AG10803 (cell line): ENCODE results near the gene ASZ1.
A peak's percentile ranks its signal among the peaks of the same experiment; 100 is the strongest.

Source experiments
- DNase-seq: peaks from one replicate; pipeline ENCODE4 v3.0.0; 2010; ENCODE audit warnings: low read depth
- H3K4me3 ChIP-seq: 2 replicates; pipeline ENCODE4 v1.5.1; 2011; ENCODE audit warnings: mild to moderate bottlenecking, low read length, control low read depth
- CTCF ChIP-seq: conservative IDR thresholded peaks from 2 replicates; pipeline ENCODE4 v1.5.1; 2011; ENCODE audit warnings: mild to moderate bottlenecking, low read length, control low read depth, inconsistent platforms

Gene ASZ1

GRCh38 chr7:117375380-117375779, 51.9 kb downstream of the ASZ1 start:
- no peak overlapping the region for H3K4me3 ChIP-seq
- peak; percentile 6 for DNase-seq
- TF ChIP-seq CTCF: peak; percentile 52

- no peak overlapping the region for H3K4me3 ChIP-seq
- no peak for DNase-seq
- TF ChIP-seq CTCF: no peak
Measured at GRCh38 chr7:117372073-117372472, 55.2 kb downstream of the ASZ1 start.

GRCh38 chr7:117364339-117365080, 62.8 kb downstream of the ASZ1 start:
- no peak for DNase-seq
- no peak for TF ChIP-seq CTCF
- no peak overlapping the region for H3K4me3 ChIP-seq

GRCh38 chr7:117362294-117362888, 64.9 kb downstream of the ASZ1 start:
- no peak overlapping the region for H3K4me3 ChIP-seq
- TF ChIP-seq CTCF: no peak
- no peak for DNase-seq

GRCh38 chr7:117350027-117350426, 77.3 kb downstream of the ASZ1 start:
- TF ChIP-seq CTCF: no peak
- H3K4me3 ChIP-seq: no peak overlapping the region
- DNase-seq: no peak

- no peak for TF ChIP-seq CTCF
- no peak for DNase-seq
- no peak overlapping the region for H3K4me3 ChIP-seq
Measured at GRCh38 chr7:117349570-117349969, 77.7 kb downstream of the ASZ1 start.
